ENCODE data around the gene OR2T8. TPM values are rescaled to one million over a fixed set of nuclear protein-coding genes. Genes with fewer than 3 reads are reported as not detected.

The OR2T8 gene
- total and polyA plus RNA-seq, 2 donors from 2014 or later, result not detected

DNA sequence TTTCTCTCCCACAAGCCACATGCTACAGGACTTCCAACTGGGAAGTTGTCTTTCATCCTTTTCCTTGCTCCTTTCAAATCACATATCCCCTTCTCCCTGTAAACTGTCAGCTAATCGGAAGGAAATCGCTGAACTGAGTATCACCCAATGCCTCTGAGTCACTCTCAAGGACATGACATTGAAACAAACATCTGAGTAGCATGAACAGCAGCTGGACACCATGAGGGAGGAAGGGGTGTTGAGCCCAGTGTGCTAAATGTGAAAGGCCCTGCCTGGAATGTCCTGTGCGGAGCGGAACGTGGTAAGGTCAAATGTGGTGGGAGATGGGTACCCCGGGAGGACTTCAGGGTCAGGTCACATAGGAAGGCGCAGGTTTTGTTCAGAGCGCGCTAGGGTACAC, 4.8 kb downstream of the OR2T8 start, which contains the start of gene OR2AJ1:
TSS of gene OR2AJ1 (plus strand) at position 22 of the 400 bp plus-strand sequence. CDS start 8,880 bp downstream, outside the sequence.
- intact Hi-C loops (cut with DNase I), result no loop called here
- no peak within 1 kb of the TSS for H3K4me3 ChIP-seq (ENCODE audit: low read length in 3 of 3)
- TF ChIP-seq, protein P1, sequence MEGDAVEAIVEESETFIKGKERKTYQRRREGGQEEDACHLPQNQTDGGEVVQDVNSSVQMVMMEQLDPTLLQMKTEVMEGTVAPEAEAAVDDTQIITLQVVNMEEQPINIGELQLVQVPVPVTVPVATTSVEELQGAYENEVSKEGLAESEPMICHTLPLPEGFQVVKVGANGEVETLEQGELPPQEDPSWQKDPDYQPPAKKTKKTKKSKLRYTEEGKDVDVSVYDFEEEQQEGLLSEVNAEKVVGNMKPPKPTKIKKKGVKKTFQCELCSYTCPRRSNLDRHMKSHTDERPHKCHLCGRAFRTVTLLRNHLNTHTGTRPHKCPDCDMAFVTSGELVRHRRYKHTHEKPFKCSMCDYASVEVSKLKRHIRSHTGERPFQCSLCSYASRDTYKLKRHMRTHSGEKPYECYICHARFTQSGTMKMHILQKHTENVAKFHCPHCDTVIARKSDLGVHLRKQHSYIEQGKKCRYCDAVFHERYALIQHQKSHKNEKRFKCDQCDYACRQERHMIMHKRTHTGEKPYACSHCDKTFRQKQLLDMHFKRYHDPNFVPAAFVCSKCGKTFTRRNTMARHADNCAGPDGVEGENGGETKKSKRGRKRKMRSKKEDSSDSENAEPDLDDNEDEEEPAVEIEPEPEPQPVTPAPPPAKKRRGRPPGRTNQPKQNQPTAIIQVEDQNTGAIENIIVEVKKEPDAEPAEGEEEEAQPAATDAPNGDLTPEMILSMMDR (IDR thresholded peaks at IDR 0.05; ENCODE audit: borderline replicate concordance, extremely low read depth, insufficient read depth), result no peak
- no peaks in the 10 kb centered on the region for H3K4me1 ChIP-seq (ENCODE audit: control insufficient read depth in 2 of 3, insufficient read depth in 2 of 3, low read depth in 1 of 3, low read length in 3 of 3)
- DNase-seq (no peak), FAIRE-seq (no peak)
- no peaks in the 10 kb centered on the region for H3K27me3 ChIP-seq (ENCODE audit: control insufficient read depth, insufficient read depth, low read length)
- no peak within 1 kb of the TSS for H3K9ac ChIP-seq (ENCODE audit: low read length in 3 of 3)
- H3K27ac ChIP-seq (ENCODE audit: low read depth in 2 of 2, low read length in 2 of 2), result no peak within 1 kb of the TSS
- no peaks in the 10 kb centered on the region for H3K36me3 ChIP-seq (ENCODE audit: control insufficient read depth in 2 of 3, insufficient read depth in 3 of 3, low read length in 3 of 3)
- no peaks in the 10 kb centered on the region for H3K9me3 ChIP-seq (ENCODE audit: control insufficient read depth in 2 of 3, insufficient read depth in 1 of 3, low read length in 3 of 3)

DNA sequence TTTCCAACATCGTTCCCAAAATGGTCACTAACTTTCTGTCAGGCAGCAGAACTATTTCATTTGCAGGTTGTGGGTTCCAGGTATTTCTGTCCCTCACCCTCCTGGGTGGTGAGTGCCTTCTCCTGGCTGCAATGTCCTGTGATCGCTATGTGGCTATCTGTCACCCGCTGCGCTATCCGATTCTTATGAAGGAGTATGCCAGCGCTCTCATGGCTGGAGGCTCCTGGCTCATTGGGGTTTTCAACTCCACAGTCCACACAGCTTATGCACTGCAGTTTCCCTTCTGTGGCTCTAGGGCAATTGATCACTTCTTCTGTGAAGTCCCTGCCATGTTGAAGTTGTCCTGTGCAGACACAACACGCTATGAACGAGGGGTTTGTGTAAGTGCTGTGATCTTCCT, 13.9 kb downstream of the OR2T8 start:
- intact Hi-C loops (cut with DNase I), result no loop called here
- FAIRE-seq, result no peak
- Histone ChIP-seq H3K36me3 (ENCODE audit: control insufficient read depth in 2 of 3, insufficient read depth in 3 of 3, low read length in 3 of 3) (no peaks in the 10 kb centered on the region), H3K9ac (ENCODE audit: low read length in 3 of 3) (no peak overlapping the region), H3K9me3 (ENCODE audit: control insufficient read depth in 2 of 3, insufficient read depth in 1 of 3, low read length in 3 of 3) (no peaks in the 10 kb centered on the region), H3K4me3 (ENCODE audit: low read length in 3 of 3) (no peak overlapping the region), H3K27ac (ENCODE audit: low read depth in 2 of 2, low read length in 2 of 2) (no peak overlapping the region), H3K27me3 (ENCODE audit: control insufficient read depth, insufficient read depth, low read length) (no peaks in the 10 kb centered on the region), H3K4me1 (ENCODE audit: control insufficient read depth in 2 of 3, insufficient read depth in 2 of 3, low read depth in 1 of 3, low read length in 3 of 3) (no peaks in the 10 kb centered on the region)
- TF ChIP-seq, protein P1 (IDR thresholded peaks at IDR 0.05; ENCODE audit: borderline replicate concordance, extremely low read depth, insufficient read depth), result no peak
- no peak for DNase-seq

DNA sequence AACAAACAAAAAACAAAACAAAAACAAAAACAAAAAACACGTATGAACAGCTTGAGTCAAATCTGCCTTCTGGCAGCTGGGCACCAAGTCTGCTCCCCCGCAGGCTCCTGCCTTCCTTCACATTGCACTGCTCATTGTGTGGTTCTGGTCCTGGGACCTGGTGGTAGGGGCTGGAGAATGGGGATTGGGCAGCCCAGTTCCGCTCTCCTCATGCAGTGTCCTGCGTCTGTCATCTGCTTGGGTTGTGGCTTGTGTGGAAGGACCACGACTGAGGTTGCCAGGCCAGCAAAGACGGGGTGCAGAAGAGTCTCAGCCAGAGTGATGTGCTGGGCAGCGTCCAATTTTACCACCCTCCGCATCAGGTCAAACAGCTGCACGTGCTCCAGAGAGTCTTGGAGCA, 15.7 kb downstream of the OR2T8 start:
- Histone ChIP-seq H3K36me3 (ENCODE audit: control insufficient read depth in 2 of 3, insufficient read depth in 3 of 3, low read length in 3 of 3) (no peaks in the 10 kb centered on the region), H3K4me3 (ENCODE audit: low read length in 3 of 3) (no peak overlapping the region), H3K9ac (ENCODE audit: low read length in 3 of 3) (no peak overlapping the region), H3K27me3 (ENCODE audit: control insufficient read depth, insufficient read depth, low read length) (no peaks in the 10 kb centered on the region), H3K27ac (ENCODE audit: low read depth in 2 of 2, low read length in 2 of 2) (no peak overlapping the region), H3K9me3 (ENCODE audit: control insufficient read depth in 2 of 3, insufficient read depth in 1 of 3, low read length in 3 of 3) (no peaks in the 10 kb centered on the region), H3K4me1 (ENCODE audit: control insufficient read depth in 2 of 3, insufficient read depth in 2 of 3, low read depth in 1 of 3, low read length in 3 of 3) (no peaks in the 10 kb centered on the region)
- DNase-seq (no peak), FAIRE-seq (no peak)
- TF ChIP-seq, protein P1 (IDR thresholded peaks at IDR 0.05; ENCODE audit: borderline replicate concordance, extremely low read depth, insufficient read depth), result no peak
- intact Hi-C loops (cut with DNase I), result no loop called here

DNA sequence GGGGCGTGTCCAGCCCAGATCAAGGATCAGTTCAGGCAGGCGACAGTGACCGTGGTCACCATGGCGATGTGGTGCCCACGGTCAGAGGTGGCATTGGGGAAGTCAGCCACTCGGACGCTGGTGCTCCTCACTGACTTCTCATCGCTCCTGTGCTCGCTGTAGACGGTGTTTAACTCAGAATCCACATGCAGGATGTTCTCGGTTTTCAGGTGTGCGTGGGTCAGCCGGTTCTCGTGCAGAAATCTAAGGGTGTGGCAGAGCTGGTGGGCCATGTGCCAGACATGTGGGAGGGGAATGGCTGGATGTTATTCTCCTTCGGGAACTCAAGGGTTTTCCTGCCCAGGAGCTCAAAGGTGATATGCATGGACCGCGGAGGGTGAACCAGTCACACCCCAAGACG, 16.4 kb downstream of the OR2T8 start:
- TF ChIP-seq, protein P1 (IDR thresholded peaks at IDR 0.05; ENCODE audit: borderline replicate concordance, extremely low read depth, insufficient read depth), result no peak
- no peak for DNase-seq
- Histone ChIP-seq H3K4me3 (ENCODE audit: low read length in 3 of 3) (no peak overlapping the region), H3K27me3 (ENCODE audit: control insufficient read depth, insufficient read depth, low read length) (no peaks in the 10 kb centered on the region), H3K9me3 (ENCODE audit: control insufficient read depth in 2 of 3, insufficient read depth in 1 of 3, low read length in 3 of 3) (no peaks in the 10 kb centered on the region), H3K27ac (ENCODE audit: low read depth in 2 of 2, low read length in 2 of 2) (no peak overlapping the region), H3K9ac (ENCODE audit: low read length in 3 of 3) (no peak overlapping the region), H3K4me1 (ENCODE audit: control insufficient read depth in 2 of 3, insufficient read depth in 2 of 3, low read depth in 1 of 3, low read length in 3 of 3) (no peaks in the 10 kb centered on the region), H3K36me3 (ENCODE audit: control insufficient read depth in 2 of 3, insufficient read depth in 3 of 3, low read length in 3 of 3) (no peaks in the 10 kb centered on the region)
- intact Hi-C loops (cut with DNase I), result no loop called here
- FAIRE-seq, result no peak
